Activated T-cell treated with anti-CD3 and anti-CD28 coated beads, Interleukin-2, amount 50 U/mL, for 4 hours (primary cell): ENCODE data around the gene TBC1D16. TPM values are rescaled to one million over a fixed set of nuclear protein-coding genes. Genes with fewer than 3 reads are reported as not detected.
"Not testable (repeated sequence)": the region's sequence is repeated elsewhere in the genome, so short reads cannot be mapped to it uniquely, and the experiment has no call there.

Experiments
- ATAC-seq, 2 donors: fragments of 200-7000 bp; cut with Tn5 transposase; one replicate each; pipeline ENCODE4 v1.10.0; 2021
- DNase-seq: peaks from one replicate; pipeline ENCODE4 v3.0.0-alpha.2; 2020
- H3K27me3 Mint-ChIP-seq: one replicate; pipeline ENCODE4 v1.8.0; 2021; ENCODE audit warnings: low read depth, mixed read lengths
- H3K36me3 Mint-ChIP-seq: one replicate; pipeline ENCODE4 v1.8.0; 2022; ENCODE audit warnings: mixed read lengths; ENCODE audit not compliant: insufficient read depth
- H3K4me1 Mint-ChIP-seq: one replicate; pipeline ENCODE4 v1.8.0; 2021; ENCODE audit warnings: low read depth, mixed read lengths
- H3K4me3 Mint-ChIP-seq: one replicate; pipeline ENCODE4 v1.8.0; 2021; ENCODE audit warnings: mild to moderate bottlenecking, moderate library complexity, mixed read lengths
- H3K9me3 Mint-ChIP-seq: one replicate; pipeline ENCODE4 v1.8.0; 2021; ENCODE audit warnings: mixed read lengths
- total RNA-seq, 3 donors: library from RNA; stranded (reverse); gene quantifications; one replicate each; pipeline ENCODE4 v1.2.1, GENCODE V29; 2021

The TBC1D16 gene
- total RNA-seq, 3 donors from 2014 or later = 2.2 to 3.3 (median 2.6) TPM

DNA sequence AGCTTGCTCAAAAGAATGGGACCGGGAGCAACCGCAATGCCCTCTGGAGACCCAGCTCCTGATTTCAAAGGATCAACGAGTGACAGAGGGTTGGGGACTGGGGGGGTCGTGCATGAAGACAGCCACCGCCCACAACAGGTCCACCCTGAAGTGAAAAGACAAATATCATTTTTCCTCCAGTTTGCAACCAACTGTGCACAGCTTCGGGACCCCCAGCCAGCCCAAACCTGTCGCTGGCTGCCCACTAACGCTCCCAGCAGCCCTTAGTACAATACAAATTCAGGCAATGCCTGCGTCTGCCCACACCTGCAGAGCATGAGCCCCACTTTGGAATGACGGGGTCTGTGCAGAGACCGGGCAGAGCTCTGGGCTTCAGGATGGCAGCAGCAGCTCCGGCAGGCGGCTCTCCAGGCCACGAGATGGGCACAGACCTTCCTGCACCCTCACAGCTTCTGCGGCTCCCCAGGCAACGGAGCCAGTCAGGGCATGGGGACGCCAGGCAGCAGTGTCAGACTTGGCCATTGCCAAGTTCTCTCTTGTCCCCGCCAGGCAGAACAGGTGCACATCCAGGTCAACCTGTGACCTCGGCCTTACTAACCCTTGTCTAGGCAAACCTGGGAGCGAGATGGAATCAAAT is 60.1 kb downstream of the TBC1D16 start:
- Mint-ChIP-seq H3K36me3 (no peaks in the 10 kb centered on the region), H3K4me1 (peaks cover under 1% of the 10 kb centered on the region), H3K4me3 (no peak overlapping the region), H3K9me3 (no peaks in the 10 kb centered on the region), H3K27me3 (peaks cover 6% of the 10 kb centered on the region)
- DNase-seq (no peak), ATAC-seq (no peak)

DNA sequence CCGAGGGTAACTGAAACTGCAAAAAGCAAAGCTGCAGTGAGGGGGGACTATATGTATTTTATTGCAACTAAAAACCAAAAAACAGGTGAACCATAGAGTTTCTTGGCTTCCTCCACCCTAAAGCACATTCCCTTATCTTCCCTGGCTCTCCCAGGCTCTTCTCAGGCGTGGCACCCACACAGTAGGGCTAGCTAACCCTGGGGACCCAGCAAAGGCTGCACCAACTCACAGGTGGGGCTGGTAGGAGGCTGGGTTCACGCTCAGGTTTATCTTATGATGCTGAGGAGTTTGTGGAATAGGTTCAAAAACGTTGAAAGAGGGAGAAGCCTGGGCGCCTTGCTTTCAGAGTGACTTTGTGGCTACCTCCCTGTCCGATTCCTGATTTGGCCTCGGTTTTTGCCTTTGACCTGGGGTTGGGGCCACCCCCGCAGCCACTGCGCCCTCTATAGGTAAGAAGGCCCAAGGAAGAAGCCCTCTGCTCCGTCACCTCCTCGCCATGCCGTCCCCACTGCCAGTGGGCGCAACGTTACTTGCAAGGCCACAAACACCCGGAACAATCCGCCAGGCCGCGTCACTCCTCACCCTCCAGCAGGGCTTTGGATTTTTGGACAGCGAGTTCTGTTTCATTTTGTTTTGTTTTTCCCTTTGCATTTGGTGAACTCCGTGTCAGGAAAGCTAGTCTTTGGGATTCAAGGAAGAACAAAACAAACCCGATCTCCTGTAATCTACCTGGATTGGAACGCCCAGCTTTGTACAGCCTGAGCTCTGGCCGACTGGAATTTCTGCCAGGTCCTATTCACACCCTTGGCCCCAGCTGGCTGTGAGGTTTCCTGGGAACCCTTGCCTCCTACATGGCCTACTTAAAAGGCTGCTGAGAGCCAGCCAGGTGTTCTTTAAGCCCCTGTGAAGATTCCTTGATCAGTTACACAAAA is 60.8 kb downstream of the TBC1D16 start:
- Mint-ChIP-seq H3K27me3 (peaks cover 6% of the 10 kb centered on the region), H3K4me3 (no peak overlapping the region), H3K4me1 (peaks cover 7% of the 10 kb centered on the region), H3K36me3 (no peaks in the 10 kb centered on the region), H3K9me3 (no peaks in the 10 kb centered on the region)
- ATAC-seq (no peak), DNase-seq (no peak)

DNA sequence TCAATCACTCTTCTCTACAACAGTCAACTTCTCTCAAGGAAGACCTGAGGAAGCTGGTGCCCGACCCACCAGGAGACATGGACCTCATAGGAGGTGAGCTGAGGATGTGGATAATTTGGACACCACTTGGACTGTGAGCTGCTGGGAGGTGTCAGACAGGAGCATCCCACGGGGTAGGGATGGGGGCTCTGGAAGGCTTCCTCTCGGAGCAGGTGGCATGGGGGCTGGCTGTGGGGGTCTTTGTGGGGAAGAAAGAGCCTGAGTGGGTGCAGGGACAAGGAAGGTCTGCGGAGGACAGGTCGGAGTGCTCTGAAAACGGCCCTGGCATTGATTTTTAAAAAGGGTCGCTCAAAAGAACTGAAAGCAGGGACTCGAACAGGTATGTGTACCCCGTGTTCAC is 64.0 kb downstream of the TBC1D16 start:
- Mint-ChIP-seq H3K4me1 (peaks cover 7% of the 10 kb centered on the region), H3K9me3 (no peaks in the 10 kb centered on the region), H3K4me3 (no peak overlapping the region), H3K36me3 (no peaks in the 10 kb centered on the region), H3K27me3 (peaks cover 6% of the 10 kb centered on the region)
- DNase-seq (no peak), ATAC-seq (no peak)

DNA sequence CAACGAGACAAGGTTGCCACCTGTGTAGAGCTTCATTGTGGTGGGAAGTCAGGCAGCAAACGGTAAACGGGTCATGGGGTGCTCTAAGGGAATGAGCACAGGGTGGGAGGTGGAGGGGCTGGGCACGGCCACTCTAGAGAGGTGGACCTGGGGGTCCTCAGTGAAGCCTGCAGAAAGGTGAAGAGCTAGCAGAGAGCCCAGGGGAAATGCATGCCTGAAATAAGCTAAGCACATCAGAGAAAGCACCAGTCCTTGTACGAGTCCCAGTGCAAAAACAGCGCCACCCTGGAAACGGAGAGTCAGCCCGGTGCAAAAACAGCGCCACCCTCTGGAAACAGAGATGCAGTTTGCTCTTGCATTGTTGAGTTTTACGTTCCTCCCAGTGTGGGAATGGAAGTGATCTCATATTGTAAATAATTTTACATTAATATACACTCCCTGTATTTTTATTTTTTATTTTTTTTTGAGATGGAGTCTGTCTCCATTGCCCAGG is 65.0 kb downstream of the TBC1D16 start:
- Mint-ChIP-seq H3K4me3 (no peak overlapping the region), H3K27me3 (peaks cover 6% of the 10 kb centered on the region), H3K4me1 (peaks cover 7% of the 10 kb centered on the region), H3K36me3 (no peaks in the 10 kb centered on the region), H3K9me3 (no peaks in the 10 kb centered on the region)
- ATAC-seq = no peak
- DNase-seq = no peak

DNA sequence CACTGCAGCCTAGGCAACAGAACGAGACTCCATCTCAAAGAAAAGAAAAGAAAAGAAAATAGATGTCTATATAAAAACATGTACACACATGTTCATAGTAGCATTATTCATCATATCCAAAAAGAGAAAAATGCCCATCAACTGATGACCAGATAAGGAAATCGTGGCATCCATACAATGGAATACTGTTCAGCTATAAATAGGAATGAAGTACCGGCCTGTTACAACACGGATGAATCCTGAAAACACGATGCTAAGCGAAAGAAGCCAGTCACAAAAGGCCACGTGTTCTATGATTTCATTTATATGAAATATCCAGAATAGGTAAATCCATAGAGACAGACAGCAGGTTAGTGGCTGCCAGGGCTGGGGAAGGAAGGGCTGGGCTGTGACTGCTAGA is 65.8 kb downstream of the TBC1D16 start:
- Mint-ChIP-seq H3K9me3 (no peaks in the 10 kb centered on the region), H3K4me1 (peaks cover 7% of the 10 kb centered on the region), H3K36me3 (no peaks in the 10 kb centered on the region), H3K4me3 (no peak overlapping the region), H3K27me3 (peaks cover 6% of the 10 kb centered on the region)
- DNase-seq (no peak), ATAC-seq (no peak)

DNA sequence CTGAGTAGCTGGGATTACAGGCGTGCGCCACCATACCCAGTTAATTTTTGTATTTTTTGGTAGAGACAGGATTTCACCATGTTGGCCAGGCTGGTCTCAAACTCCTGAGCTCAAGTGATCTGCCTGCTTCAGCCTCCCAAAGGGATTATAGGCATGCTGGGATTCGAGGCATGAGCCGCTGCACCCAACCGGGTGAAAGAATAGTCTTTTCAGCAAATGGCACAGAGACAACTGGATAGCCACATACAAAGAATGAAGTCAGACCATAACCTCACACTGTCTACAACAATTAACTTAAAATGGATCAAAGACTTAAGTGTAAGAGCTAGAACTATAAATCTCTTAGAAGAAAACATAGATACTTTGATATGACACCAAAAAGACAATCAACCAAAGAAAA is 67.6 kb downstream of the TBC1D16 start:
- ATAC-seq (no peak), DNase-seq (no peak)
- Mint-ChIP-seq H3K4me1 (peaks cover 7% of the 10 kb centered on the region), H3K27me3 (peaks cover 6% of the 10 kb centered on the region), H3K4me3 (no peak overlapping the region), H3K36me3 (no peaks in the 10 kb centered on the region), H3K9me3 (no peaks in the 10 kb centered on the region)

DNA sequence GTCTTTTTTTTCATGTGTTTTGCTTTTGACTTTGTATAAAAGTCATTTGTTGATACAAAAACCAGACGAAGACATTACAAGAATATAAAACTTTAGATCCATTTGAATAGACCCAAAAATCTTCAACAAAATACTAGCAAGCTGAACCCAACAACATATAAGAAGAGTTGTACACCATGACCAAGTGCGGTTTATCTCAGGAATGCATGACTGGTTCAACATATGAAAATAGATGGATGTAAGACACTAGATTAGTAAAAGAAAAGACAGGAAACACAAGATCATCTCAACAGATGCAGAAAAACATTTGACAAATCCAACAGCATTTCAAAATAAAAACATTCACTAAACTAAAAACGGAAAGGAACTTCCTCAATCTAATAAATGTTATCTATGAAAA is 69.0 kb downstream of the TBC1D16 start:
- peaks cover 2% of the 10 kb centered on the region for H3K27me3 Mint-ChIP-seq
- ATAC-seq = no peak
- peaks cover 7% of the 10 kb centered on the region for H3K4me1 Mint-ChIP-seq
- no peaks in the 10 kb centered on the region for H3K36me3 Mint-ChIP-seq
- no peak overlapping the region for H3K4me3 Mint-ChIP-seq
- H3K9me3 Mint-ChIP-seq = no peaks in the 10 kb centered on the region
- no peak for DNase-seq

DNA sequence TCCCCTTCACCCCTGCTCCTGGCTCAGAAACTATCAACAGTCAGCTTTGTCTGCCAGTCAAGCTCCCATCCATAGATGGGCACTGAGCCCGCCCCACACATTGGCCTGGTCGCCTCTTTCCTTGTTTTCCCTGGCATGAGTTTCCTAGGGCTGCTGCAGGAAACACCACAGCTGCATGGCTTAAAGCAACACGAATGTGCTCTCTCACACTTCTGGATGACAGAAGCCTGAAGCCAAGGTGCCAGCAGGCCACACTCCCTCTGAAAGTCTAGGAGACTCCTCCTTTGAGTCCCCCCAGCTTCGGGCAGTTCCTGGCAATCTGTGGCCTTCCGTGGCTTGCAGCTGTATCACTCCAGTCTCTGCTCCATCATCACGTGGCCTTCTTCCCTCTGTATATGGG is 69.9 kb downstream of the TBC1D16 start:
- DNase-seq (no peak), ATAC-seq (no peak)
- H3K9me3 Mint-ChIP-seq = no peaks in the 10 kb centered on the region
- H3K4me1 Mint-ChIP-seq = peaks cover 7% of the 10 kb centered on the region
- H3K36me3 Mint-ChIP-seq = no peaks in the 10 kb centered on the region
- no peak overlapping the region for H3K4me3 Mint-ChIP-seq
- H3K27me3 Mint-ChIP-seq = no peaks in the 10 kb centered on the region

DNA sequence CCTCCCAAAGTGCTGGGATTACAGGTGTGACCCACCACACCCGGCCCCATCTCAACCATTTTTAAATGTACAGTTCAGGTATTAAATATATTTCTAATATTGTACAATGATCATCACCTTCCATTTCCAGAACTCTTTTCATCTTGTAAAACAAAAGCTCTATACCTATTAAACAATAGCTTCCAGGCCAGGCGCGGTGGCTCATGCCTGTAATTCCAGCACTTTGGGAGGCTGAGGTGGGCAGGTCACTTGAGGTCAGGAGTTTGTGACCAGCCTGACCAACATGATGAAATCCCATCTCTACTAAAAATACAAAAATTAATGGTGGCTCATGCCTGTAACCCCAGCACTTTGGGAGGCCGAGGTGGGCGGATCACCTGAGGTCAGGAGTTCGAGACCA is 73.2 kb downstream of the TBC1D16 start:
- H3K4me3 Mint-ChIP-seq, DNase-seq, H3K27me3 Mint-ChIP-seq, H3K4me1 Mint-ChIP-seq, H3K36me3 Mint-ChIP-seq, ATAC-seq, H3K9me3 Mint-ChIP-seq: not testable (repeated sequence)

DNA sequence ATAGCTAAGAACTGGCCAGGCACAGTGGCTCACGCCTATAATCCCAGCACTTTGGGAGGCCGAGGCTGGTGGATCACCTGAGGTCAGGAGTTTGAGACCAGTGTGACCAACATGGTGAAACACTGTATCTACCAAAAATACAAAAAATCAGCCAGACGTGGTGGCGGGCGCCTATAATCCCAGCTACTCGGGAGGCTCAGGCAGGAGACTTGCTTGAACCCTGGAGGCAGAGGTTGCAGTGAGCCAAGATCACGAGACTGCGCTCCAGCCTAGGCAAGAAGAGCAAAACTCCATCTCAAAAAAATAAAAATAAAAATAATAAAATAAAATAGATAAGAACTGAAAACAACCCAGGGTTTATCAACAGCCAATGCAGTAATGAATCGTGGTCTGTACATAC is 74.1 kb downstream of the TBC1D16 start:
- not testable (repeated sequence) for DNase-seq, H3K4me1 Mint-ChIP-seq, H3K4me3 Mint-ChIP-seq, ATAC-seq, H3K36me3 Mint-ChIP-seq, H3K9me3 Mint-ChIP-seq
- H3K27me3 Mint-ChIP-seq = peaks cover 10% of the 10 kb centered on the region

DNA sequence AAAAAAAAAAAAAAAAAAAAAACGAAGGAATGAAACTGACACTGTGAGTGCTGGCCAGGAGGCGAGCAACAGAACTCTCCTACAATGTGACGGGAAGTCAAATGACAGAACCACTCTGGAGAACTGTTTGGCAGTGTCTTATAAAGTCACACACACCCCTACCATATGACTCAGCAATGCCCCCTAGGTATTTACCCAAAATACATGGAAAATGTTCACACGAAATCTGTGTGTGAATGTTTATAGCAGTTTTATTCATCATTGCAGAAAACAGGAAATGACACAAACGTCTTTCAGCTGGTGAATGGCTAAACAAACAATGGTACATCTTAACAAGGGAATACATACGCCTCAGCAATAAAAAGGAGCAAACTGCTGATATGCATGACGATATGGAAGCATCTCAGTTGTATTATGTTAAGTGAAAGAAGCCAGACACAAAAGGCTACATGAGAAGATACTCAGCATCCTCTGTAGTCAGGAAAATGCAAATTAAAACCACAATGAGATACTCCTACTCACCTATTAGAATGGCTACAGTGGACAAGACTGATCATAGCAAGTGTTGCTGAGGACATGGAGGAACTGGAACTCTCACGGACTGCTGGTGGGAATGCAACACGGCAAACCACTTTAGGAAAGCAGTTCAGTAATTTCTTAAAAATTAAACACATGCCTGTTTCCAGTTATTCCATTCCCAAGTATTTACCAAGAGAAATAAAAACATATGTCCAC is 74.7 kb downstream of the TBC1D16 start:
- DNase-seq = no peak
- Mint-ChIP-seq H3K9me3 (no peaks in the 10 kb centered on the region), H3K4me1 (no peaks in the 10 kb centered on the region), H3K36me3 (no peaks in the 10 kb centered on the region), H3K27me3 (peaks cover 10% of the 10 kb centered on the region), H3K4me3 (no peak overlapping the region)
- no peak for ATAC-seq

DNA sequence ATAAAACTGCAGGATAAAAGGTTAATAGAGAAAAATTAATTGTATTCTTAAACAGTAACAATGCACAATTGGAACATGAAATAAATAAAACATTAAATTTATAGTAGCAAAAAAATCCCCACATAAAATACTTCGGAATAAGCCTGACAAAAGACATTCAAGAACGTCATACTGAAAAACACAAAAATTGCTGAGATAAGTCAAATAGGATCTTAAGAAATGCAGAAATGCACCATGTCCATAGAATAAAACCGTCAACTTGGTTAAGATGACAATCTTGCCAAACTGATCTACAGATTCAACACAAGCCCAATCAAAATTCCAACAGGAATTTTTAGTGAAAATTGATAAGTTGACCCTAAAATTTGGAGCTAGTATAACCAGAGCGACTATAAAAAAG is 76.6 kb downstream of the TBC1D16 start:
- Mint-ChIP-seq H3K36me3 (no peaks in the 10 kb centered on the region), H3K4me3 (no peak overlapping the region), H3K4me1 (no peaks in the 10 kb centered on the region), H3K27me3 (peaks cover 10% of the 10 kb centered on the region), H3K9me3 (no peaks in the 10 kb centered on the region)
- DNase-seq = no peak
- ATAC-seq = no peak

DNA sequence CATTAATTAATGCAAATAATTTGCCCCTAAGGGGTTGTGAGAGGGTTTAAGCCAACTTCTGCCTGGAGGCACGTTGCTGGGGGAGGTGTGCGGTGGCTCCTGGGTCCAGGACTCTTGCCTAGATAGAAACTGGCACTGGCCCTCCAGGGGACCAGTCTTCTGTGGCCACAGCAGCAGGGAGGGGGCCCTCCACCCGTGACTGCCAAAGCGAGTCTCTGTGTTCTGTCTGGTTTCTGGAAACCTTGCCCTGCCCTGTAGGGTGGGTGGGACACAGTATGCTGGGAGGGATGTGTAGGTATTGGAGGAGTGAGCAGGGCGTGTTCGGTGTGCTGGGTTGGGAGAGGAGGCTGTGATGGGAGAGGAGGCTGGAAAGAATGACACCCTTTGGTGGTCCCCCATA is 78.8 kb downstream of the TBC1D16 start:
- ATAC-seq = no peak

DNA sequence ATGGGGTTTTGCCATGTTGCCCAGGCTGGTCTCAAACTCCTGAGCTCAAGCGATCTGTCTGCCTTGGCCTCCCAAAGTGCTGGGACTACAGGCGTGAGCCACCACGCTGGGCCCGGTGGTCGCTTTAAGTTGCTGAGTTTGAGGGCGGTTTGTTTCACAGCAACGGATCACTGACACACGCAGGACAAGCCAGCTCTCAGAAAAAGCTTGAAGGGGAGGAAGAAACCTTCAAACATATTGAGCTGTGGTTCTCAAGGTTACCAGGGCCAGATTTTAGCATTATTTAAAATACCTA is 79.3 kb downstream of the TBC1D16 start:
- H3K9me3 Mint-ChIP-seq, H3K4me1 Mint-ChIP-seq, ATAC-seq, H3K36me3 Mint-ChIP-seq, H3K4me3 Mint-ChIP-seq, DNase-seq: not testable (repeated sequence)
- peaks cover 10% of the 10 kb centered on the region for H3K27me3 Mint-ChIP-seq

More for the DNA sequence above, 78.8 kb downstream of the TBC1D16 start:
- H3K4me3 Mint-ChIP-seq = no peak overlapping the region
- no peaks in the 10 kb centered on the region for H3K36me3 Mint-ChIP-seq
- H3K4me1 Mint-ChIP-seq = no peaks in the 10 kb centered on the region
- no peak for DNase-seq
- H3K9me3 Mint-ChIP-seq = no peaks in the 10 kb centered on the region
- H3K27me3 Mint-ChIP-seq = peaks cover 10% of the 10 kb centered on the region
